Glutamatergic neuron (in vitro differentiated cells): Measurements from ENCODE around the gene MCU. TPM values are rescaled to one million over a fixed set of nuclear protein-coding genes. Genes with fewer than 3 reads are reported as not detected.
A peak's percentile ranks its signal among the peaks of the same experiment; 100 is the strongest.

Source experiments
- DNase-seq: peaks from one replicate; pipeline ENCODE4 v3.0.0; 2022
- H3K27ac Mint-ChIP-seq: one replicate; pipeline ENCODE4 v1.8.0; 2020; ENCODE audit warnings: mild to moderate bottlenecking, mixed read lengths, inconsistent platforms; ENCODE audit not compliant: unreplicated experiment
- H3K27me3 Mint-ChIP-seq: one replicate; pipeline ENCODE4 v1.8.0; 2020; ENCODE audit warnings: mild to moderate bottlenecking, moderate library complexity, mixed read lengths, inconsistent platforms; ENCODE audit not compliant: unreplicated experiment
- H3K36me3 Mint-ChIP-seq: one replicate; pipeline ENCODE4 v1.8.0; 2020; ENCODE audit warnings: mild to moderate bottlenecking, mixed read lengths, inconsistent platforms; ENCODE audit not compliant: unreplicated experiment
- H3K4me1 Mint-ChIP-seq: one replicate; pipeline ENCODE4 v1.8.0; 2020; ENCODE audit warnings: mild to moderate bottlenecking, low read depth, mixed read lengths, inconsistent platforms; ENCODE audit not compliant: unreplicated experiment
- H3K4me3 Mint-ChIP-seq: one replicate; pipeline ENCODE4 v1.8.0; 2020; ENCODE audit warnings: mild to moderate bottlenecking, mixed read lengths, inconsistent platforms; ENCODE audit not compliant: unreplicated experiment
- H3K9me3 Mint-ChIP-seq: one replicate; pipeline ENCODE4 v1.8.0; 2020; ENCODE audit warnings: mild to moderate bottlenecking, moderate library complexity, mixed read lengths, inconsistent platforms; ENCODE audit not compliant: unreplicated experiment
- total RNA-seq: library from RNA; stranded (reverse); fragmentation: NEBNext Ultra II Directional; extraction: Animal tissue kit (Norgen Biotek cat#: 25700); gene quantifications from one replicate; pipeline ENCODE4 v1.2.1, GENCODE V29; 2021; ENCODE audit not compliant: unreplicated experiment
- TF ChIP-seq, protein P1 (sequence below): fragments of 200-600 bp; sonication (generic); IDR thresholded peaks from one replicate; pipeline ENCODE4 v1.5.0; 2021; ENCODE audit not compliant: partially characterized antibody, unreplicated experiment

MCU gene
- total RNA-seq, 1 donor from 2014 or later = 15.2 TPM

DNA sequence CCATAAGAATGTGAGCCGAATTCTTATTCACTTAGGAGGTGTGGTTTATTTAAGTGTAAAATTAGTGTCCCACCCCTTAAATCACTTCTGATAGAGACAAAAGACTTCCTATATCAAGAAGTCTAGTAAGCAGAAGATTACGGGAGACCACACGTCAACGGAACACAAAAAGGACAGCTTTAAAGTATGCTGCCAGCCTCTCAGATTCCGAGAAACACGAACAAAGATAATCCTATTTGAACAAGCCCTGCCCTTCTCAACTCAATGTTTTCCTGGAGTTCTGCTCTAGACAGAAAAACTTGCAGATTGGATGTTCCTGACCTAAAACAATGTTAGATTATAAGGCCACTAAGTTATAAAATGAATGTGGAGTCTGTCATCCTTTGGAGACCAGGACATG lies 4.9 kb upstream of the MCU start:
- DNase-seq = no peak
- Mint-ChIP-seq H3K9me3 (no peaks in the 10 kb centered on the region), H3K27me3 (no peaks in the 10 kb centered on the region), H3K27ac (no peak overlapping the region), H3K36me3 (no peaks in the 10 kb centered on the region), H3K4me3 (no peak overlapping the region), H3K4me1 (no peaks in the 10 kb centered on the region)
- TF ChIP-seq, protein P1, sequence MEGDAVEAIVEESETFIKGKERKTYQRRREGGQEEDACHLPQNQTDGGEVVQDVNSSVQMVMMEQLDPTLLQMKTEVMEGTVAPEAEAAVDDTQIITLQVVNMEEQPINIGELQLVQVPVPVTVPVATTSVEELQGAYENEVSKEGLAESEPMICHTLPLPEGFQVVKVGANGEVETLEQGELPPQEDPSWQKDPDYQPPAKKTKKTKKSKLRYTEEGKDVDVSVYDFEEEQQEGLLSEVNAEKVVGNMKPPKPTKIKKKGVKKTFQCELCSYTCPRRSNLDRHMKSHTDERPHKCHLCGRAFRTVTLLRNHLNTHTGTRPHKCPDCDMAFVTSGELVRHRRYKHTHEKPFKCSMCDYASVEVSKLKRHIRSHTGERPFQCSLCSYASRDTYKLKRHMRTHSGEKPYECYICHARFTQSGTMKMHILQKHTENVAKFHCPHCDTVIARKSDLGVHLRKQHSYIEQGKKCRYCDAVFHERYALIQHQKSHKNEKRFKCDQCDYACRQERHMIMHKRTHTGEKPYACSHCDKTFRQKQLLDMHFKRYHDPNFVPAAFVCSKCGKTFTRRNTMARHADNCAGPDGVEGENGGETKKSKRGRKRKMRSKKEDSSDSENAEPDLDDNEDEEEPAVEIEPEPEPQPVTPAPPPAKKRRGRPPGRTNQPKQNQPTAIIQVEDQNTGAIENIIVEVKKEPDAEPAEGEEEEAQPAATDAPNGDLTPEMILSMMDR = no peak

DNA sequence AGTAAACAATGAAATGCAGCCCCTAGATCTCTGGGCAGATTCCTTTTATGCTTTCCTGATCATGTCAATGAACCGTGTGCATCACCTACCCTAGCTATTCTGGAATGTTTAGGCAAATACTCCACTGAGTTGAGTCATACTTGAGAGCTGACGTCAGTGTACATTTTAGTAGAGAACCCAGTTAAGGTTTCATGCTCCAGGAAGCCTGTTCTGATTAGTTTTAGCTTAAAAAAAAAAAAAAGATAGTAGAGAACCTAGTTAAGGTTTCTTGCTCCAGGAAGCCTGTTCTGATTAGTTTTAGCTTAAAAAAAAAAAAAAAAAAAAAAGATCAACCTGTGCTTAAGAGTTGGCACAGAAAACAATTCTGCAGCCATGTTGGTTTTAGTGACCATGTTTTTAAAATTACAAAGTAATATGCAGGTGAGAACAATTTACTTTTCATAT lies 3.7 kb upstream of the MCU start:
- Mint-ChIP-seq H3K4me1 (peaks cover 4% of the 10 kb centered on the region), H3K36me3 (no peaks in the 10 kb centered on the region), H3K9me3 (no peaks in the 10 kb centered on the region)

DNA sequence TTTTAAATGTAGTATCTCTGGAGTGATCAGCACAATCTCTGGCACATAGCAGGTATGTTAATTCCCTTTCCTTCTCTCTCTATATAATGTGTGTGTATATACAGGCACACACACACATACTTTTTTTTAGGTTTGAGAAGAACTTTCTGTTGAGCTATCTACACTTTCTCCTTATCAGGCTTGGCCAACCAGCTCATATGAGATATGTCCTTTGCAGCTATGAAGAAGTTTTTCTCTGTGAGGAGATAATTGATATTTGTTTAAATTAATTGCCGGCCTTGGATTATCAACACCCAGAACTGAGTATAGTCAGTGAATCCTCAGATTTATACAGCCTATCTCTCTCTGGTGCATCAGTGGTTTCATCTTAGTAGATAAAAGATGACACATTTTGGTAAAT lies 2.3 kb upstream of the MCU start:
- no peak for DNase-seq
- no peak overlapping the region for H3K27ac Mint-ChIP-seq
- H3K9me3 Mint-ChIP-seq = no peaks in the 10 kb centered on the region
- H3K27me3 Mint-ChIP-seq = no peaks in the 10 kb centered on the region
- no peak overlapping the region for H3K4me3 Mint-ChIP-seq
- no peaks in the 10 kb centered on the region for H3K36me3 Mint-ChIP-seq
- TF ChIP-seq, protein P1 = no peak
- peaks cover 13% of the 10 kb centered on the region for H3K4me1 Mint-ChIP-seq

More for the DNA sequence above, 3.7 kb upstream of the MCU start:
- TF ChIP-seq, protein P1 = no peak
- H3K27ac Mint-ChIP-seq = no peak overlapping the region
- H3K4me3 Mint-ChIP-seq = no peak overlapping the region
- no peak for DNase-seq
- H3K27me3 Mint-ChIP-seq = no peaks in the 10 kb centered on the region

DNA sequence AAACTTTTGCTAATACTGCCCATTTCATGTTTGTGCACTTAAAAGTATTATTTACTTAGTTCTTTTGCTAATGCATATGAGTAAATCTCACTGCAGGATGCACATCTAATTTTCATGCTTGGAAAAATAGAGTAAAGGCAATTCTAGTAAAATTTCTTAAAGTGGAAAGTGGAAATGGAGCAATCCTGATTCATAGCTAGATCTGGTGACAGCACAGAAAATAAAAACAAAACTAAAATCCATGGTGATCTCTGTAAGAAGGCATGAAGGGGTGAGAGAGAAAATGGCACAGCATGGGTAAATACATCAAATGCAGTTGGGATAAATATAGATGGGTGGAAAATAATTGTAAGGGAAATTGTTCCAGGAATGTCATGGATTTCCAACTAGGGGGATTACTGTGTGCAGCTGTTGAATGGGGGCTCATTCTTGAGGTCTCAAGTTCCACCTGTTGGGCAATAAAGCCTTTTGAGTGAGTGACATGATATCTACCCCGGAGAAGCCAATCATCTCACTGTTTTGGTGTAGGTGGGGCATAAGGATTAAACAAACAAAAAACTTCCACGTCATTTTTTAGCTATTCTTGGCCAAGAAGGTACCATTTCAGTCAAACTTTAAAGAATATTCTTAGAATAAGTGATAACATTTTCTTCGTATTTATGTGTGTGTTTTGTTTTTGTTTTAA lies 1.7 kb upstream of the MCU start:
- TF ChIP-seq, protein P1 = no peak
- DNase-seq = no peak
- Mint-ChIP-seq H3K9me3 (no peaks in the 10 kb centered on the region), H3K36me3 (no peaks in the 10 kb centered on the region), H3K27me3 (no peaks in the 10 kb centered on the region), H3K27ac (no peak overlapping the region), H3K4me1 (peaks cover 19% of the 10 kb centered on the region), H3K4me3 (no peak overlapping the region)

DNA sequence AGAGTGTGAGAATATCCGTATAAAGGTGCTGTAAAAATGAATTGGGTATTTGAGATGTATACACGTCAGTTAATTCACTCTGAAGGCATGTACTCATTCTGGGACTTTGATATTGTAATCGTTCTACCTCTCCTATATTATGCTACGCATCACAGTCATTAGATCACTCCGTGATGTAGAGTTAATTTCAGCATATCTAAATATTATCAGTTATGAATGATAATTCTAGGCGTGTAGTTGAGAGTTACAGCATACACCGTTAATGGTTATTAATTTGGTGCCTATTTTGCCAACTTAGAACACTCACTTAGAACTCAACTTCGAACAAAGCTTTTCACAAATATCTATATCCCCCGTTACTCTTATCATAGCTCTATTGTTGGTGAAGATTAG lies 477 bp upstream of the MCU start:
- Mint-ChIP-seq H3K4me3 (peak overlapping the region; percentile 78), H3K27ac (no peak overlapping the region), H3K36me3 (no peaks in the 10 kb centered on the region), H3K9me3 (no peaks in the 10 kb centered on the region), H3K4me1 (peaks cover 19% of the 10 kb centered on the region), H3K27me3 (no peaks in the 10 kb centered on the region)
- DNase-seq = no peak
- TF ChIP-seq, protein P1 = no peak
